HG02938 (cell line): ENCODE data around the gene EPHB1.

Source experiments
- ATAC-seq: cut with Tn5 transposase; IDR thresholded peaks from one replicate; pipeline ENCODE4 v1.9.1; 2021; ENCODE audit warnings: mild to moderate bottlenecking, moderate library complexity; ENCODE audit not compliant: unreplicated experiment

The EPHB1 gene

GRCh38 chr3:134807189-134807588 is 12.1 kb downstream of the EPHB1 start:
- ATAC-seq, result no peak

- ATAC-seq, result no peak
Measured at GRCh38 chr3:134808835-134809234, 13.8 kb downstream of the EPHB1 start.

GRCh38 chr3:134809427-134810051 is 14.5 kb downstream of the EPHB1 start:
- ATAC-seq, result no peak

GRCh38 chr3:134810052-134810435 is 15.0 kb downstream of the EPHB1 start:
- ATAC-seq, result peak; percentile 63

GRCh38 chr3:134810850-134811249 is 15.8 kb downstream of the EPHB1 start:
- ATAC-seq, result no peak

- no peak for ATAC-seq
Measured at GRCh38 chr3:134813618-134814017, 18.6 kb downstream of the EPHB1 start.

GRCh38 chr3:134815519-134815918 is 20.5 kb downstream of the EPHB1 start:
- ATAC-seq, result no peak

- ATAC-seq, result no peak
Measured at GRCh38 chr3:134816623-134817022, 21.6 kb downstream of the EPHB1 start.

GRCh38 chr3:134817297-134817696 is 22.2 kb downstream of the EPHB1 start:
- peak; percentile 90 for ATAC-seq

GRCh38 chr3:134820994-134821393 is 25.9 kb downstream of the EPHB1 start:
- ATAC-seq, result no peak

GRCh38 chr3:134822090-134822489 is 27.0 kb downstream of the EPHB1 start:
- no peak for ATAC-seq

GRCh38 chr3:134823679-134824078 is 28.6 kb downstream of the EPHB1 start:
- ATAC-seq, result no peak

- ATAC-seq, result no peak
Measured at GRCh38 chr3:134824791-134825190, 29.7 kb downstream of the EPHB1 start.

- ATAC-seq, result peak; percentile 63
Measured at GRCh38 chr3:134827213-134827612, 32.2 kb downstream of the EPHB1 start.

- no peak for ATAC-seq
Measured at GRCh38 chr3:134829721-134830120, 34.7 kb downstream of the EPHB1 start.

GRCh38 chr3:134832585-134832984 is 37.5 kb downstream of the EPHB1 start:
- ATAC-seq, result no peak

GRCh38 chr3:134833453-134834163 is 38.5 kb downstream of the EPHB1 start:
- no peak for ATAC-seq

- no peak for ATAC-seq
Measured at GRCh38 chr3:134836921-134837320, 41.9 kb downstream of the EPHB1 start.

- ATAC-seq, result no peak
Measured at GRCh38 chr3:134838599-134838998, 43.5 kb downstream of the EPHB1 start.

- no peak for ATAC-seq
Measured at GRCh38 chr3:134839422-134839821, 44.4 kb downstream of the EPHB1 start.

GRCh38 chr3:134839990-134840389 is 44.9 kb downstream of the EPHB1 start:
- no peak for ATAC-seq

GRCh38 chr3:134840459-134840858 is 45.4 kb downstream of the EPHB1 start:
- ATAC-seq, result no peak

GRCh38 chr3:134846084-134846483 is 51.0 kb downstream of the EPHB1 start:
- ATAC-seq, result no peak
